HG02642 (cell line): ENCODE results near the gene BCL2L1.
"Not testable (repeated sequence)": the region's sequence is repeated elsewhere in the genome, so short reads cannot be mapped to it uniquely, and the experiment has no call there.

Experiments used
- ATAC-seq: cut with Tn5 transposase; IDR thresholded peaks from one replicate; pipeline ENCODE4 v1.9.1; 2021; ENCODE audit warnings: mild to moderate bottlenecking; ENCODE audit not compliant: unreplicated experiment, poor library complexity

Gene BCL2L1

GRCh38 chr20:31678389-31679356 lies 44.0 kb downstream of the BCL2L1 start:
- no peak for ATAC-seq

- ATAC-seq = no peak
Measured at GRCh38 chr20:31677553-31678260, 45.0 kb downstream of the BCL2L1 start.

- ATAC-seq = no peak
Measured at GRCh38 chr20:31676609-31676989, 46.1 kb downstream of the BCL2L1 start.

GRCh38 chr20:31675828-31676608 lies 46.6 kb downstream of the BCL2L1 start:
- ATAC-seq = peak; percentile 52

- ATAC-seq = peak; percentile 74
Measured at GRCh38 chr20:31674895-31675827, 47.5 kb downstream of the BCL2L1 start.

- no peak for ATAC-seq
Measured at GRCh38 chr20:31673943-31674463, 48.7 kb downstream of the BCL2L1 start.

GRCh38 chr20:31673435-31673834 lies 49.2 kb downstream of the BCL2L1 start:
- ATAC-seq = no peak

- no peak for ATAC-seq
Measured at GRCh38 chr20:31671324-31671723, 51.3 kb downstream of the BCL2L1 start.

GRCh38 chr20:31670371-31671228 lies 52.1 kb downstream of the BCL2L1 start:
- no peak for ATAC-seq

GRCh38 chr20:31669876-31670275 lies 52.8 kb downstream of the BCL2L1 start:
- no peak for ATAC-seq

GRCh38 chr20:31668944-31669343 lies 53.7 kb downstream of the BCL2L1 start:
- not testable (repeated sequence) for ATAC-seq

- ATAC-seq = no peak
Measured at GRCh38 chr20:31667315-31668285, 55.1 kb downstream of the BCL2L1 start.

- no peak for ATAC-seq
Measured at GRCh38 chr20:31666258-31667042, 56.2 kb downstream of the BCL2L1 start.

- no peak for ATAC-seq
Measured at GRCh38 chr20:31665753-31666152, 56.9 kb downstream of the BCL2L1 start.

- ATAC-seq = no peak
Measured at GRCh38 chr20:31664696-31665354, 57.8 kb downstream of the BCL2L1 start.
